Measurements from ENCODE around the gene RHBDL3. TPM values are rescaled to one million over a fixed set of nuclear protein-coding genes. Genes with fewer than 3 reads are reported as not detected.

RHBDL3 gene
- total and polyA plus RNA-seq, 4 donors: 0.02 to 0.17 (median 0.05) TPM; not detected in 1

- H3K9ac ChIP-seq (ENCODE audit: low read depth in 1 of 2, low read length in 2 of 2): no peak overlapping the region
- no peaks in the 10 kb centered on the region for H3K36me3 ChIP-seq (ENCODE audit: control insufficient read depth in 4 of 4, insufficient read depth in 3 of 4, low read depth in 1 of 4, low read length in 3 of 4)
- no peak for TF ChIP-seq MAX (IDR thresholded peaks at IDR 0.05)
- no peak for TF ChIP-seq FOXA1 (IDR thresholded peaks at IDR 0.05)
- TF ChIP-seq JUND (IDR thresholded peaks at IDR 0.05): no peak
- TF ChIP-seq YY1 (IDR thresholded peaks at IDR 0.05): no peak
- no peak for TF ChIP-seq TAF1 (conservative IDR thresholded peaks at IDR 0.05)
- TF ChIP-seq ZBTB33 (IDR thresholded peaks at IDR 0.05): no peak
- no peak for TF ChIP-seq CTCF (IDR thresholded peaks at IDR 0.05; ENCODE audit: low read depth, low read length, missing input control)
- no peak for TF ChIP-seq EGR1 (IDR thresholded peaks at IDR 0.05; ENCODE audit: low read depth in 2 of 2)
- TF ChIP-seq RXRA (IDR thresholded peaks at IDR 0.05): no peak
- no peak for TF ChIP-seq HNF4G (IDR thresholded peaks at IDR 0.05)
- TF ChIP-seq NR2F2 (IDR thresholded peaks at IDR 0.05): no peak
- no peak for TF ChIP-seq FOXA2 (IDR thresholded peaks at IDR 0.05)
- no peak for TF ChIP-seq ATF3 (IDR thresholded peaks at IDR 0.05)
- TF ChIP-seq SP1 (IDR thresholded peaks at IDR 0.05): no peak
- no peak for TF ChIP-seq REST (IDR thresholded peaks at IDR 0.05)
- no peak for TF ChIP-seq RAD21 (IDR thresholded peaks at IDR 0.05)
- TF ChIP-seq GABPA (IDR thresholded peaks at IDR 0.05 in 1 of 2, conservative IDR thresholded peaks at IDR 0.05 in 1 of 2): no peak
- TF ChIP-seq HNF4A (conservative IDR thresholded peaks at IDR 0.05): no peak
- WGBS: 78% methylated on average over 8 of the region's 8 CpGs
- no peak overlapping the region for H3K27ac ChIP-seq (ENCODE audit: low read depth in 1 of 2, low read length in 2 of 2)
- H3K9me3 ChIP-seq (ENCODE audit: control insufficient read depth in 4 of 4, low read length in 3 of 4): no peaks in the 10 kb centered on the region
- no peak for DNase-seq (ENCODE audit: low spot score)
- no peaks in the 10 kb centered on the region for H3K27me3 ChIP-seq (ENCODE audit: control insufficient read depth in 4 of 4, insufficient read depth in 4 of 4, low read length in 3 of 4)
- H3K4me1 ChIP-seq (ENCODE audit: control insufficient read depth in 4 of 4, insufficient read depth in 4 of 4, low read length in 3 of 4): peaks cover 0 to 3% (median 0%) of the 10 kb centered on the region in 4 donors
- H3K4me3 ChIP-seq (ENCODE audit: low read depth in 1 of 3, low read length in 3 of 3): no peak overlapping the region
These were observed 52.4 kb downstream of the RHBDL3 start for GRCh38 chr17:32318071-32318470.
